Liver (tissue), 9 donors: ENCODE measurements around the gene RPTOR. TPM values are rescaled to one million over a fixed set of nuclear protein-coding genes. Genes with fewer than 3 reads are reported as not detected.

ENCODE experiments used
- DNase-seq: peaks from one replicate; pipeline ENCODE4 v3.0.0-alpha.2; 2017; ENCODE audit warnings: low spot score
- H3K27ac ChIP-seq, 2 donors: one replicate each; pipeline ENCODE4 v1.7.0; 2013; ENCODE audit warnings: inconsistent platforms in 2 of 2, low read length in 2 of 2, control low read depth in 1 of 2, low read depth in 1 of 2, mild to moderate bottlenecking in 1 of 2
- H3K27me3 ChIP-seq, 4 donors: one replicate each; pipeline versions ENCODE4 v1.6.1 to v1.7.0; 2013; ENCODE audit warnings: low read length in 3 of 4, inconsistent platforms in 1 of 4, mild to moderate bottlenecking in 1 of 4, moderate library complexity in 1 of 4; ENCODE audit not compliant: control insufficient read depth in 4 of 4, insufficient read depth in 4 of 4
- H3K36me3 ChIP-seq, 4 donors: one replicate each; pipeline versions ENCODE4 v1.6.1 to v1.7.0; 2013; ENCODE audit warnings: low read length in 3 of 4, mild to moderate bottlenecking in 3 of 4, low read depth in 1 of 4, moderate library complexity in 1 of 4; ENCODE audit not compliant: control insufficient read depth in 4 of 4, insufficient read depth in 3 of 4
- H3K4me1 ChIP-seq, 4 donors: one replicate each; pipeline versions ENCODE4 v1.6.1 to v1.7.0; 2013; ENCODE audit warnings: low read length in 3 of 4, mild to moderate bottlenecking in 3 of 4, moderate library complexity in 1 of 4; ENCODE audit not compliant: control insufficient read depth in 4 of 4, insufficient read depth in 4 of 4
- H3K4me3 ChIP-seq, 3 donors: one replicate each; pipeline versions ENCODE4 v1.6.1 to v1.7.0; 2013; ENCODE audit warnings: low read length in 3 of 3, control low read depth in 1 of 3, low read depth in 1 of 3, mild to moderate bottlenecking in 1 of 3
- H3K9ac ChIP-seq, 2 donors: one replicate each; pipeline ENCODE4 v1.7.0; 2013; ENCODE audit warnings: low read length in 2 of 2, mild to moderate bottlenecking in 2 of 2, moderate library complexity in 2 of 2, control low read depth in 1 of 2, low read depth in 1 of 2
- H3K9me3 ChIP-seq, 4 donors: one replicate each; pipeline versions ENCODE4 v1.6.1 to v1.7.0; 2013; ENCODE audit warnings: low read length in 3 of 4; ENCODE audit not compliant: control insufficient read depth in 4 of 4
- ATF3 ChIP-seq: IDR thresholded peaks from 2 replicates; pipeline ENCODE4 v1.6.1; 2016; ENCODE audit warnings: antibody characterized with exemption
- CTCF ChIP-seq: fragments of 150-350 bp; IDR thresholded peaks from 2 replicates; pipeline ENCODE4 v1.5.1; 2017; ENCODE audit warnings: improper control_type of control experiment, low read depth, low read length; ENCODE audit not compliant: missing input control
- EGR1 ChIP-seq, 2 donors: IDR thresholded peaks; 2 replicates each; pipeline ENCODE4 v1.6.1; 2016 to 2018; ENCODE audit warnings: antibody characterized with exemption in 2 of 2, low read depth in 2 of 2
- FOXA1 ChIP-seq: IDR thresholded peaks from 2 replicates; pipeline ENCODE4 v1.6.1; 2016; ENCODE audit warnings: antibody characterized with exemption
- FOXA2 ChIP-seq: IDR thresholded peaks from 2 replicates; pipeline ENCODE4 v1.6.1; 2016; ENCODE audit warnings: antibody characterized with exemption
- GABPA ChIP-seq, 2 donors: IDR thresholded peaks in 1 of 2; conservative IDR thresholded peaks in 1 of 2; 2 replicates each; pipeline ENCODE4 v1.6.1; 2016; ENCODE audit warnings: antibody characterized with exemption in 2 of 2, mild to moderate bottlenecking in 1 of 2, moderate library complexity in 1 of 2
- HNF4A ChIP-seq, 2 donors: conservative IDR thresholded peaks; 2 replicates each; pipeline ENCODE4 v1.6.1; 2016; ENCODE audit warnings: antibody characterized with exemption in 2 of 2, mild to moderate bottlenecking in 2 of 2
- HNF4G ChIP-seq: IDR thresholded peaks from 2 replicates; pipeline ENCODE4 v1.6.1; 2016; ENCODE audit warnings: antibody characterized with exemption
- JUND ChIP-seq, 2 donors: IDR thresholded peaks; 2 replicates each; pipeline ENCODE4 v1.6.1; 2016; ENCODE audit warnings: antibody characterized with exemption in 2 of 2
- MAX ChIP-seq: IDR thresholded peaks from 2 replicates; pipeline ENCODE4 v1.6.1; 2016; ENCODE audit warnings: antibody characterized with exemption
- NR2F2 ChIP-seq: IDR thresholded peaks from 2 replicates; pipeline ENCODE4 v1.6.1; 2016; ENCODE audit warnings: antibody characterized with exemption
- RAD21 ChIP-seq, 2 donors: IDR thresholded peaks; 2 replicates each; pipeline ENCODE4 v1.6.1; 2016; ENCODE audit warnings: antibody characterized with exemption in 2 of 2, mild to moderate bottlenecking in 2 of 2
- REST ChIP-seq: IDR thresholded peaks from 2 replicates; pipeline ENCODE4 v1.6.1; 2016; ENCODE audit warnings: antibody characterized with exemption, mild to moderate bottlenecking
- RXRA ChIP-seq, 2 donors: IDR thresholded peaks; 2 replicates each; pipeline ENCODE4 v1.6.1; 2017 to 2018; ENCODE audit warnings: antibody characterized with exemption in 2 of 2, mild to moderate bottlenecking in 1 of 2
- SP1 ChIP-seq: IDR thresholded peaks from 2 replicates; pipeline ENCODE4 v1.6.1; 2018; ENCODE audit warnings: antibody characterized with exemption, mild to moderate bottlenecking
- TAF1 ChIP-seq: conservative IDR thresholded peaks from 2 replicates; pipeline ENCODE4 v1.6.1; 2016; ENCODE audit warnings: antibody characterized with exemption, mild to moderate bottlenecking
- YY1 ChIP-seq: IDR thresholded peaks from 2 replicates; pipeline ENCODE4 v1.6.1; 2016; ENCODE audit warnings: antibody characterized with exemption, mild to moderate bottlenecking
- ZBTB33 ChIP-seq: IDR thresholded peaks from 2 replicates; pipeline ENCODE4 v1.6.1; 2016; ENCODE audit warnings: antibody characterized with exemption
- WGBS: extraction: QIAGEN DNeasy Blood & Tissue Kit; methylation state at CpG from one replicate; pipeline ENCODE4 v1.1.7; 2013; 5-methylcytosine and 5-hydroxymethylcytosine counted together
- polyA plus RNA-seq, 2 donors: library from polyadenylated mRNA; stranded (reverse) in 1 of 2; unstranded in 1 of 2; fragments of 200-250 nt in 1 of 2; fragments of >200 nt in 1 of 2; fragmentation: Nextera tagmentation in 1 of 2; extraction: Ambion mirVana in 1 of 2; gene quantifications; one replicate each; pipeline versions ENCODE4 v1.2.1 to v1.2.3, GENCODE V29; 2013 to 2015
- total RNA-seq, 2 donors: library from RNA; depleted of rRNA; stranded (reverse); fragments of >200 nt; gene quantifications; one replicate each; pipeline ENCODE4 v1.2.3, GENCODE V29; 2014
- donor health status: healthy.
- donor health status: healthy.
- donor health status: healthy.
- donor health status: healthy.
- donor health status: healthy.

RPTOR gene
- total and polyA plus RNA-seq, 4 donors = 4.8 to 25.4 (median 11.6) TPM

- Histone ChIP-seq H3K27me3 (no peaks in the 10 kb centered on the region), H3K27ac (no peak overlapping the region), H3K4me1 (no peaks in the 10 kb centered on the region), H3K9ac (no peak overlapping the region), H3K9me3 (no peaks in the 10 kb centered on the region), H3K36me3 (peaks cover 0 to 7% (median 5%) of the 10 kb centered on the region in 4 donors), H3K4me3 (no peak overlapping the region)
- TF ChIP-seq JUND (IDR thresholded peaks at IDR 0.05) (no peak), EGR1 (IDR thresholded peaks at IDR 0.05; ENCODE audit: low read depth in 2 of 2) (no peak), FOXA2 (no peak), FOXA1 (no peak), ATF3 (no peak), HNF4G (no peak), TAF1 (no peak), MAX (no peak), YY1 (no peak), RXRA (IDR thresholded peaks at IDR 0.05) (no peak), NR2F2 (no peak), RAD21 (IDR thresholded peaks at IDR 0.05) (no peak), ZBTB33 (no peak), GABPA (IDR thresholded peaks at IDR 0.05 in 1 of 2, conservative IDR thresholded peaks at IDR 0.05 in 1 of 2) (no peak), SP1 (no peak)
- no peak for DNase-seq
- WGBS = 96% methylated on average over 20 of the region's 20 CpGs
Measured at GRCh38 chr17:80858301-80859001, 313.8 kb downstream of the RPTOR start.

- H3K36me3 ChIP-seq = peaks cover 0 to 7% (median 5%) of the 10 kb centered on the region in 4 donors
- H3K4me1 ChIP-seq = no peaks in the 10 kb centered on the region
- H3K9me3 ChIP-seq = no peaks in the 10 kb centered on the region
- no peak overlapping the region for H3K4me3 ChIP-seq
- WGBS = 77% methylated on average over 40 of the region's 40 CpGs
- H3K27ac ChIP-seq = no peak overlapping the region
- H3K9ac ChIP-seq = no peak overlapping the region
- TF ChIP-seq JUND (IDR thresholded peaks at IDR 0.05) = no peak
- TF ChIP-seq EGR1 (IDR thresholded peaks at IDR 0.05; ENCODE audit: low read depth in 2 of 2) = no peak
- TF ChIP-seq ATF3 = no peak
- no peak for TF ChIP-seq ZBTB33
- no peak for TF ChIP-seq NR2F2
- no peak for TF ChIP-seq TAF1
- TF ChIP-seq GABPA (IDR thresholded peaks at IDR 0.05 in 1 of 2, conservative IDR thresholded peaks at IDR 0.05 in 1 of 2) = no peak
- no peak for TF ChIP-seq FOXA2
- no peak for TF ChIP-seq CTCF
- TF ChIP-seq YY1 = no peak
- TF ChIP-seq REST = no peak
- no peak for TF ChIP-seq HNF4G
- TF ChIP-seq MAX = no peak
- TF ChIP-seq HNF4A (conservative IDR thresholded peaks at IDR 0.05) = no peak
- no peak for TF ChIP-seq RAD21 (IDR thresholded peaks at IDR 0.05)
- TF ChIP-seq SP1 = no peak
- no peaks in the 10 kb centered on the region for H3K27me3 ChIP-seq
- DNase-seq = no peak
Measured at GRCh38 chr17:80859002-80859941, 314.6 kb downstream of the RPTOR start.
